Spleen (tissue), 11 donors: Measurements from ENCODE around the gene MPPED2. TPM values are rescaled to one million over a fixed set of nuclear protein-coding genes. Genes with fewer than 3 reads are reported as not detected.

ENCODE experiments used
- DNase-seq: peaks from one replicate; pipeline ENCODE4 v3.0.0-alpha.2; 2020
- H3K27ac ChIP-seq, 8 donors: fragments of 200-600 bp; sonication (generic) in 7 of 8; 1 replicate in 4 of 8; 2 replicates in 4 of 8; pipeline versions ENCODE4 v1.5.0 to v1.8.0; 2016 to 2021; ENCODE audit warnings: inconsistent platforms in 4 of 8, mild to moderate bottlenecking in 4 of 8, moderate library complexity in 1 of 8
- H3K27me3 ChIP-seq, 7 donors: fragments of 200-600 bp; sonication (generic) in 6 of 7; replicated peaks in 1 of 7; 1 replicate in 4 of 7; 2 replicates in 3 of 7; pipeline versions ENCODE4 v1.5.0 to v1.8.0; 2016 to 2021; ENCODE audit warnings: inconsistent platforms in 3 of 7, mild to moderate bottlenecking in 1 of 7
- H3K36me3 ChIP-seq, 6 donors: fragments of 200-600 bp; sonication (generic) in 5 of 6; 1 replicate in 4 of 6; 2 replicates in 2 of 6; pipeline versions ENCODE4 v1.5.0 to v1.8.0; 2016 to 2021; ENCODE audit warnings: inconsistent platforms in 2 of 6
- H3K4me1 ChIP-seq, 6 donors: fragments of 200-600 bp; sonication (generic) in 5 of 6; 1 replicate in 3 of 6; 2 replicates in 3 of 6; pipeline versions ENCODE4 v1.5.0 to v1.8.0; 2016 to 2021; ENCODE audit warnings: inconsistent platforms in 3 of 6
- H3K4me3 ChIP-seq, 8 donors: fragments of 200-600 bp; sonication (generic) in 7 of 8; 1 replicate in 4 of 8; 2 replicates in 4 of 8; pipeline versions ENCODE4 v1.5.0 to v1.8.0; 2016 to 2021; ENCODE audit warnings: inconsistent platforms in 4 of 8, mild to moderate bottlenecking in 4 of 8, moderate library complexity in 2 of 8
- H3K9me3 ChIP-seq, 8 donors: fragments of 200-600 bp; sonication (generic) in 7 of 8; 1 replicate in 4 of 8; 2 replicates in 4 of 8; pipeline versions ENCODE4 v1.5.0 to v1.8.0; 2016 to 2021; ENCODE audit warnings: inconsistent platforms in 4 of 8
- POLR2A ChIP-seq, 3 donors: fragments of 450-650 bp; IDR thresholded peaks; one replicate each; pipeline ENCODE4 v1.5.1; 2017; ENCODE audit warnings: antibody characterized with exemption in 3 of 3, mild to moderate bottlenecking in 1 of 3
- POLR2AphosphoS5 ChIP-seq, 3 donors: sonication (generic); formaldehyde crosslinking; IDR thresholded peaks; one replicate each; pipeline ENCODE4 v1.5.1; 2017; ENCODE audit warnings: antibody characterized with exemption in 3 of 3
- WGBS, 5 donors: extraction: QIAGEN DNeasy Blood & Tissue Kit in 3 of 5; methylation state at CpG; one replicate each; pipeline versions ENCODE4 v1.1.5 to v1.1.7; 2013 to 2018; 5-methylcytosine and 5-hydroxymethylcytosine counted together
- intact Hi-C: fragments of 100-400 bp; cut with DNase I; formaldehyde crosslinking; loops from one replicate; pipeline ENCODE4 v1.15.0; 2023; ENCODE audit warnings: low total_unique reads
- polyA plus RNA-seq, 3 donors: library from polyadenylated mRNA; stranded (reverse); fragments of 200-250 nt; gene quantifications; one replicate each; pipeline ENCODE4 v1.2.1, GENCODE V29; 2013
- total RNA-seq, 7 donors: library from RNA; depleted of rRNA in 3 of 7; stranded (reverse); fragments of >200 nt in 3 of 7; fragmentation: NEBNext Ultra II Directional in 4 of 7; extraction: Animal tissue kit (Norgen Biotek cat#: 25700) in 4 of 7; gene quantifications; one replicate each; pipeline versions ENCODE4 v1.1.0 to v1.2.1, GENCODE V29; 2016 to 2021
- TF ChIP-seq, protein P1 (sequence below), 11 experiments: fragments of 200-600 bp in 7 of 11; fragments of 450-650 bp in 4 of 11; sonication (generic) in 4 of 11; IDR thresholded peaks in 8 of 11; conservative IDR thresholded peaks in 3 of 11; 1 replicate in 7 of 11; 2 replicates in 4 of 11; pipeline versions ENCODE4 v1.4.0 to v1.8.0; 2016 to 2021; ENCODE audit warnings: antibody characterized with exemption in 11 of 11, inconsistent platforms in 4 of 11, mild to moderate bottlenecking in 1 of 11
- donor health status: healthy with polysubstance abuse.
- donor health status: DM: no; HTN: no; CAD: no; lungs with moderate emphysema.
- donor health status: DM: no; HTN: no; CAD: no.
- donor health status: Bipolar disorder and iron deficiency.
- donor health status: healthy.
- donor health status: DM: no; HTN: no; CAD: no.
- donor health status: DM: yes; HTN: yes; CAD: no.

MPPED2 gene
- total and polyA plus RNA-seq, 10 donors = 0.72 to 14.6 (median 5.2) TPM

DNA sequence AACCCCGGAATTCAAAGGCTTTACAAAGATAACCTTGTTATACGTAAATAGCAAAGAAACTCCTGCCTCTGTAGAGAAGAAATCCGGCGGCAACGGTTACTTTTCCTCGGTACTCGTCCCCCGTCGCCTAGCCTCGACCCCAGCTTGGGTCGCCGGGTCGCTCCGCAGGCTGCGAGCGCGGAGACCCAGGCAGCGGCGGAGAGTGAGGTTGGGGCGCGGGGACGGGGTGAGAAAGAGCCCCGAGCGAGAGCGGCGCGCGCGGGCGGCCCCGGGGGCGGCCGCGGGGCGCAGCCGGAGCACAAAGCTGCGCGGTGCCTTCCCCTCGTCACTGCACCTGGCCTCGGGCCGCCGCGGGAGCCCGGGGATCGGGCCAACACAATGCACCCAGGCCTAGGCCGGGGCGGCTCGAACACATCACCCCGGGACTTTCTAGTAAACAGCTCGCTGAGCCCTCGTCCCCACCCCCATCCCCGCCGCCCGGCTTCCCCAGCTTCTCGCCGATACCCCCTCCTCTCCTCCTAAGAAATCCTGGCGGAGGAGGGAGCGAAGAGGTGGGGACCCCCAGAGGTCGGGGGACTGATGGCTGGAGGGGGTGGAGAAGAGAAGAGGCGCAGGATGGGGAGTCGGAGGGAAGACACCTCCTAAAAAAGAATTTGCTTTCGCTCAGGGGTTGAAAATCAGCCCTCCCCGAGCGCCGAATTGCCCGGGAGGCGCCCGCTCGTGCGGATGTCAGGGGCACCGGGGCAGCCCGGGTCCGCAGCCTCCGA, 845 bp downstream of the MPPED2 start:
- no peak for TF ChIP-seq POLR2AphosphoS5 (IDR thresholded peaks at IDR 0.05)
- TF ChIP-seq, protein P1, sequence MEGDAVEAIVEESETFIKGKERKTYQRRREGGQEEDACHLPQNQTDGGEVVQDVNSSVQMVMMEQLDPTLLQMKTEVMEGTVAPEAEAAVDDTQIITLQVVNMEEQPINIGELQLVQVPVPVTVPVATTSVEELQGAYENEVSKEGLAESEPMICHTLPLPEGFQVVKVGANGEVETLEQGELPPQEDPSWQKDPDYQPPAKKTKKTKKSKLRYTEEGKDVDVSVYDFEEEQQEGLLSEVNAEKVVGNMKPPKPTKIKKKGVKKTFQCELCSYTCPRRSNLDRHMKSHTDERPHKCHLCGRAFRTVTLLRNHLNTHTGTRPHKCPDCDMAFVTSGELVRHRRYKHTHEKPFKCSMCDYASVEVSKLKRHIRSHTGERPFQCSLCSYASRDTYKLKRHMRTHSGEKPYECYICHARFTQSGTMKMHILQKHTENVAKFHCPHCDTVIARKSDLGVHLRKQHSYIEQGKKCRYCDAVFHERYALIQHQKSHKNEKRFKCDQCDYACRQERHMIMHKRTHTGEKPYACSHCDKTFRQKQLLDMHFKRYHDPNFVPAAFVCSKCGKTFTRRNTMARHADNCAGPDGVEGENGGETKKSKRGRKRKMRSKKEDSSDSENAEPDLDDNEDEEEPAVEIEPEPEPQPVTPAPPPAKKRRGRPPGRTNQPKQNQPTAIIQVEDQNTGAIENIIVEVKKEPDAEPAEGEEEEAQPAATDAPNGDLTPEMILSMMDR (IDR thresholded peaks at IDR 0.05 in 8 of 11, conservative IDR thresholded peaks at IDR 0.05 in 3 of 11) = no peak
- TF ChIP-seq POLR2A (IDR thresholded peaks at IDR 0.05) = no peak
- 1% methylated on average over 56 to 74 of the region's 74 CpGs for WGBS, 5 donors
- H3K9me3 ChIP-seq = no peaks in the 10 kb centered on the region
- no peaks in the 10 kb centered on the region for H3K36me3 ChIP-seq
- peaks cover 0 to 75% (median 43%) of the 10 kb centered on the region in 7 donors for H3K27me3 ChIP-seq
- peak; percentile 64 for DNase-seq
- intact Hi-C loops = no loop called here
- H3K4me1 ChIP-seq = peaks cover 0 to 34% (median 23%) of the 10 kb centered on the region in 6 donors
- peak overlapping the region; percentile 40 to 79 (median 56) for H3K4me3 ChIP-seq
- peak overlapping the region in 5 of 8 donors; percentile 43 to 75 (median 65) for H3K27ac ChIP-seq

DNA sequence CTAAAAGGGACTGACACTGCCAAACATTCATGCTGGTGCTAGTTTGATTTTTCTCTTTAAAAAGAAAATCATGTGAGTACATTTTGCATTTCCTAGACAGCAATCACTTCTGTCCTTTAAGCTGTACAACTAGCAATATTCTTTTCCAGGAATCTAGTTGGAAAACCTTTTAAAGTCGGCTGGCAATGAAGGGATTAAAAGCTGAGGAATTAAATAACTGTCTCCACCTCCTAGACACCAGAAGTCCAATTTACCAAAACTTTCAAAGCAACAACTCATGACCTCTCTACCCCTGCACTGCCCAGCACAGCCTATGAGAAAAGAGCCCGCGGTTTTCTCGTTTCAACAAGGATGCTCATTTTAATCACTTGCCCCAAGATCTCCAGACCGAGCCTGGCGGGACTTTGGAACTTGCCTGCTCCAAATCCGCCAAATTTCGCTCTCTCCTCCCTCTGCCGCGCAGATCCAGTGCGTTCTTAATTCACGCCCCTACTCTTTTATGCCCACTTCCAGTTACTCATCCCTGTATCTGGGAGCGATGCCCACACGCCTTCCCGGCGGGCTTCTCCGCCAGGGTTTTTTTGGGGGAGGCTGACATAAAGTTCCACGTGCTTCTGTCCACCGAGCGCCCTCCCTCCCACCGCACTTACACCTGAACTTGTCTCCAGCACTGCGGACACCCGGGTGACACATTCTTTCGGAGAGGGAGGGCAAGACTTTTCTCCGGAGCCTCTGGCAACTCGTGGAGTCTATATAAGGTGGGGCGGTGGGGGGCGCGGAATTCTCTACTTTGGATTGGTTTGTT, 2.5 kb downstream of the MPPED2 start:
- TF ChIP-seq POLR2A (IDR thresholded peaks at IDR 0.05) (no peak), POLR2AphosphoS5 (IDR thresholded peaks at IDR 0.05) (no peak)
- TF ChIP-seq, protein P1 (IDR thresholded peaks at IDR 0.05 in 8 of 11, conservative IDR thresholded peaks at IDR 0.05 in 3 of 11) = no peak
- peak overlapping the region in 3 of 8 donors; percentile 51 to 79 (median 64) for H3K4me3 ChIP-seq
- no peaks in the 10 kb centered on the region for H3K9me3 ChIP-seq
- no peaks in the 10 kb centered on the region for H3K36me3 ChIP-seq
- H3K27me3 ChIP-seq = peaks cover 0 to 72% (median 43%) of the 10 kb centered on the region in 7 donors
- no peak for DNase-seq
- H3K4me1 ChIP-seq = peaks cover 0 to 34% (median 23%) of the 10 kb centered on the region in 6 donors
- H3K27ac ChIP-seq = no peak overlapping the region
- intact Hi-C loops = no loop called here
- 46 to 60% (median 50%) methylated on average over 29 of the region's 29 CpGs for WGBS, 5 donors

DNA sequence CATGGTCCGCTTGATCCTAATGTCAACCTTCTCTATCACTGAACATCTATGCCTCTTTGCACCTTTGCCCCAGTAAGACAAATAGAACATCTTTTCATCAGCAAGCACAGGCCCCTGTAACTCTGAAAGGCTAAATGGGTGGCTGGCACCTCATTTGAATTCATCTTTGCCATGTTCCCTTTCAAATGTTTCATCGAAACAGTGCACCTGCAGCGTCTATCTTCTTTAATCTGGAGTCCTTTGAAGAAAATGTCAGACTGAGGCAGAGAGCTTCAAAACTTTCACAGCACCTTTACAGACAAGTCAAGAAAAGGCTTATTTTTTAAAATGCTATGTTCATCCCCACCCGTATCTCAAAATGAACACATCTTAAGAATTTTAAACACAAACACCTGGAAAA, 3.4 kb downstream of the MPPED2 start:
- 70 to 85% (median 76%) methylated on average over 4 of the region's 4 CpGs for WGBS, 5 donors
- no peak for DNase-seq
- no peaks in the 10 kb centered on the region for H3K36me3 ChIP-seq
- no peak overlapping the region for H3K4me3 ChIP-seq
- no peak overlapping the region for H3K27ac ChIP-seq
- intact Hi-C loops = no loop called here
- H3K4me1 ChIP-seq = peaks cover 0 to 34% (median 23%) of the 10 kb centered on the region in 6 donors
- TF ChIP-seq POLR2A (IDR thresholded peaks at IDR 0.05) = no peak
- TF ChIP-seq, protein P1 (IDR thresholded peaks at IDR 0.05 in 8 of 11, conservative IDR thresholded peaks at IDR 0.05 in 3 of 11) = no peak
- H3K27me3 ChIP-seq = peaks cover 0 to 62% (median 43%) of the 10 kb centered on the region in 7 donors
- no peaks in the 10 kb centered on the region for H3K9me3 ChIP-seq

DNA sequence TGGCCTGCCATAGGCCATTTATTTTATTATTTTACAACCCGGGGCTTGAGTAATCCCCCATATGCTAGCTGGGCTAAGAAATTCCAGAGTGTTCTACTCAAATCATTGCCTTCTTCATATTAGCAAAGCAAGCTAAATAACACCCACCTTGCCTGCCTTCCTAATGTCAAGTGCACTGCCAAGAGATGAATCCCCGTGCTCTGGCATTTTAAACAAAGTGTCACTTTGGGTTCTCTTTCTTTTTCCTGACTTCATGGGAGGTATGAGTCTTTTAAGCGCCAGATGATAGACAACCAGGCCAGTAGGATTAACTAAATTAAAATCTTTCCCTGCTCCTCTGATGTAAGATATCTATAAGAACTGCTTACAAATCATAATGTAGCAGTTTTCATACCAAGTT, 4.5 kb downstream of the MPPED2 start:
- DNase-seq = no peak
- H3K27me3 ChIP-seq = peaks cover 0 to 52% (median 35%) of the 10 kb centered on the region in 7 donors
- H3K27ac ChIP-seq = no peak overlapping the region
- peaks cover 0 to 30% (median 23%) of the 10 kb centered on the region in 6 donors for H3K4me1 ChIP-seq
- H3K9me3 ChIP-seq = no peaks in the 10 kb centered on the region
- 89 to 93% (median 92%) methylated on average over 3 of the region's 3 CpGs for WGBS, 5 donors
- TF ChIP-seq POLR2A (IDR thresholded peaks at IDR 0.05) (no peak), POLR2AphosphoS5 (IDR thresholded peaks at IDR 0.05) (no peak)
- TF ChIP-seq, protein P1 (IDR thresholded peaks at IDR 0.05 in 8 of 11, conservative IDR thresholded peaks at IDR 0.05 in 3 of 11) = no peak
- no peaks in the 10 kb centered on the region for H3K36me3 ChIP-seq
- intact Hi-C loops = no loop called here
- no peak overlapping the region for H3K4me3 ChIP-seq
